Activated CD8-positive, alpha-beta memory T cell treated with anti-CD3 and anti-CD28 coated beads for 36 hours (primary cell): ENCODE results near the gene RTCA. TPM values are rescaled to one million over a fixed set of nuclear protein-coding genes. Genes with fewer than 3 reads are reported as not detected.
"Not testable (repeated sequence)": the region's sequence is repeated elsewhere in the genome, so short reads cannot be mapped to it uniquely, and the experiment has no call there.

Source experiments
- CTCF ChIA-PET: fragments of 350-600 bp; sonication (Branson Sonifier 250); formaldehyde crosslinking; loops from one replicate; lab custom pipeline; 2021; ENCODE audit warnings: antibody characterized with exemption; lab: Charles Lee
- POLR2A ChIA-PET: fragments of 350-600 bp; sonication (Branson Sonifier 250); formaldehyde crosslinking; loops from one replicate; lab custom pipeline; 2021; ENCODE audit warnings: antibody characterized with exemption; lab: Charles Lee
- total RNA-seq, 2 experiments: library from RNA; stranded (reverse); gene quantifications; one replicate each; pipeline ENCODE4 v1.2.3, GENCODE V29; 2021

The RTCA gene
- total RNA-seq, 2 experiments from 2014 or later = 62.5 to 63.5 TPM

GRCh38 chr1:100250807-100251206 lies 15.2 kb upstream of the RTCA start:
- POLR2A ChIA-PET = no interaction called here
- CTCF ChIA-PET = no interaction called here

DNA sequence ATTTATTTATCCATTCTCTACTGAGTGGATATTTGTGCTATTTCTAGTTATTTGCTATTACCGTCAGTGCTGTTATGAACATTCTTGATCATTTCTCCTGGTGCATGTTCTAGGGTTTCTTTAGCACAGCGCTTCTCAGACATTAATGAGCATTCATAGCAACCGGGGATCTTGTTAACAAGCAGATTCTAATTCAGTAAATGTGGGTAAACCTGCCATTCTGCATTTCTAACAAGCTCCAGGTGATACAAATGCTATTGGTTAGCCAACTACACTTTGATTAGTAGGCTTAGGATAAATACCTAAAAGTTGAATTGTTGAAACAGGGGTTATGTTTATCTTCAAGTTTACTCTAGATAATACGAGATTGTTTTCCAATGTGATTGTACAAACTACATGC lies 13.1 kb upstream of the RTCA start:
- ChIA-PET POLR2A (no interaction called here), CTCF (no interaction called here)

DNA sequence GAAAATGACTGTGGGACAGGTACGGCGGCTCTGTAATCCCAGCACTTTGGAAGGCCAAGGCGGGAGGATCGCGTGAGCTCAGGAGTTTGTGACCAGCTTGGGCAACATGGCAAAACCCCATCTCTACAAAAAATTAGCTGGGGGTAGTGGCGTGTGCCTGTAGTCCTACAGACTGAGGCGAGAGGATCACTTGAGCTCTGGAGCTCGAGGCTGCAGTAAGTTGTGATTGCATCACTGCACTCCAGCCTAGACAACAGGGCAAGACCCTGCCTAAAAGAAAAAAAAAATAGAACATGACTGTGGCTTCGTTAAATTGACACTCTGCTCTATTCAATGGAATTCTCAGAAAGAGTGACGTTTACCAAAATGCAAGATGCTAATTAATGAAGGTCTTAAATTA lies 12.5 kb upstream of the RTCA start:
- ChIA-PET POLR2A (no interaction called here), CTCF (no interaction called here)

GRCh38 chr1:100256273-100256672 lies 9.7 kb upstream of the RTCA start:
- POLR2A ChIA-PET, CTCF ChIA-PET: not testable (repeated sequence)

DNA sequence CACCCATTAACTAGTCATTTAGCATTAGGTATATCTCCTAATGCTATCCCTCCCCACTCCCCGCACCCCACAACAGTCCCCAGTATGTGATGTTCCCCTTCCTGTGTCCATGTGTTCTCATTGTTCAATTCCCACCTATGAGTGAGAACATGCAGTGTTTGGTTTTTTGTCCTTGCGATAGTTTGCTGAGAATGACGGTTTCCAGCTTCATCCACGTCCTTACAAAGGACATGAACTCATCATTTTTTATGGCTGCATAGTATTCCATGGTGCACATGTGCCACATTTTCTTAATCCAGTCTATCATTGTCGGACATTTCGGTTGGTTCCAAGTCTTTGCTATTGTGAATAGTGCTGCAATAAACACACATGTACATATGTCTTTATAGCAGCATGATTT lies 7.6 kb upstream of the RTCA start:
- CTCF ChIA-PET, POLR2A ChIA-PET: not testable (repeated sequence)

GRCh38 chr1:100261686-100262085 lies 4.3 kb upstream of the RTCA start:
- ChIA-PET POLR2A (no interaction called here), CTCF (no interaction called here)

DNA sequence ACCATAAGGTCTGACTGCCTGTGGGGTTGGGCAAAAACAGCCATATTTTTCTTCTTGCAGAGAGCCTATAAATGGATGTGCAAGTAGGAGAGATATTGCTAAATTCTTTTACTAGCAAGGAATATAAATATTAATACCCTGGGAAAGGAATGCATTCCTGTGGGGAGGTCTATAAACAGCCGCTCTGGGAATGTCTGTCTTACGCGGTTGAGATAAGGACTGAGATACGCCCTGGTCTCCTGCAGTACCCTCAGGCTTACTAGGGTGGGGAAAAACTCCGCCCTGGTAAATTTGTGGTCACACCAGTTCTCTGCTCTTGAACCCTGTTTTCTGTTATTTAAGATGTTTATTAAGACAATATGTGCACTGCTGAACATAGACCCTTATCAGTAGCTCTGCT lies 1.9 kb upstream of the RTCA start:
- CTCF ChIA-PET = not testable (repeated sequence)

GRCh38 chr1:100265562-100265930 lies 470 bp upstream of the RTCA start:
- ChIA-PET CTCF (interaction anchor here (0.6 to 1.8 kb wide), 5 partner anchors 17 to 188 kb away, joined by 3 to 6 read pairs (median 4); partner anchors contain the start of gene CDC14A), POLR2A (interaction anchor here (1.2 to 2.3 kb wide), 3 partner anchors 16 to 228 kb away, joined by 5 to 13 read pairs (median 6); partner anchors contain the start of genes CDC14A and DBT)

More for the DNA sequence above, 1.9 kb upstream of the RTCA start:
- POLR2A ChIA-PET = not testable (repeated sequence)

GRCh38 chr1:100266741-100267140 lies 725 bp downstream of the RTCA start:
- CTCF ChIA-PET = interaction anchor here (1.4 to 1.8 kb wide), 3 partner anchors 19 to 187 kb away, joined by 4 to 6 read pairs (median 4); partner anchors contain the start of gene CDC14A
- POLR2A ChIA-PET = interaction anchor here (0.6 to 2.3 kb wide), 5 partner anchors 17 to 453 kb away, joined by 3 to 13 read pairs (median 6); partner anchors contain the start of genes CDC14A and DBT

GRCh38 chr1:100267284-100267683 lies 1.3 kb downstream of the RTCA start:
- ChIA-PET CTCF (interaction anchor here (1.8 kb wide), 1 partner anchor 85 kb away, joined by 6 read pairs; the partner anchor contains the start of gene CDC14A), POLR2A (interaction anchor here (1.0 to 2.3 kb wide), 3 partner anchors 18 to 191 kb away, joined by 6 to 13 read pairs (median 6); partner anchors contain the start of genes CDC14A and DBT)

GRCh38 chr1:100268202-100268601 lies 2.2 kb downstream of the RTCA start:
- CTCF ChIA-PET = no interaction called here
- POLR2A ChIA-PET = interaction anchor here (1.0 to 1.2 kb wide), 2 partner anchors 19 to 85 kb away, joined by 3 to 8 read pairs; partner anchors contain the start of gene DBT

- ChIA-PET CTCF (no interaction called here), POLR2A (no interaction called here)
Measured at GRCh38 chr1:100277866-100278265, 11.8 kb downstream of the RTCA start.

GRCh38 chr1:100279358-100279923 lies 13.4 kb downstream of the RTCA start:
- ChIA-PET POLR2A (no interaction called here), CTCF (no interaction called here)

DNA sequence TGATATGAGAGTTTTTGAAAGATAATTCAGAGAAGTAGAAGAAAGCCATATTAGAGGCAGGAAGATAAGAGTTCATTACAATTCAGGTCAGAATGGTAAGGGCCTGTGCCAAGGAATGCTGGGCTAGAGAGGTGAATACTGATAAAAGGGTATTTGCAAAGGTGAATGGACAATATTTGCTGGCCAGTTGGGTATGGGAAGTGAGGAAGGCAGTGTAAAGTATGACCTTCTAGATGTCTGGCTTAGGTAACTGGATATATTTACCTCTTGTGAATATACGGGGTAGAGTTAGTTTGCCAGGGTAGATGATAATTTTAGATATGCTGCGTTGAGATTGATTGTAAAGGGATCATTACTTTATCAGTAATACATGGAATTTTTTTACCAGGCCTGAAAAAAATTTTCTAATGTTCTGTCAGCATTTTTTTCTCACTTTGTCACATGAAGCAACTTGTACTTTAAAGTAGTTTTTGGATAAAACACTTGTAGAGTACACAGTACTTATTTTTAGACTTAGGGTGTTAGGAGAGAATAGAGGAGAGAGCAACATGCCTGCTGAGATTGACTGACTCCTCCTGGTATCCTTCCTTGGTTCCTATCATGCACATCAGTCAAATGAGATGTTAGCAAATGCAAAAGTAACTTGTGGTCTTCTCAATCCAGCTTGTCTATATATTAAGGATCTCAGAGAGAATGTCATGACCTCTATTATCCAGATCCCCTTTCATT lies 14.1 kb downstream of the RTCA start:
- CTCF ChIA-PET = no interaction called here
- POLR2A ChIA-PET = no interaction called here

DNA sequence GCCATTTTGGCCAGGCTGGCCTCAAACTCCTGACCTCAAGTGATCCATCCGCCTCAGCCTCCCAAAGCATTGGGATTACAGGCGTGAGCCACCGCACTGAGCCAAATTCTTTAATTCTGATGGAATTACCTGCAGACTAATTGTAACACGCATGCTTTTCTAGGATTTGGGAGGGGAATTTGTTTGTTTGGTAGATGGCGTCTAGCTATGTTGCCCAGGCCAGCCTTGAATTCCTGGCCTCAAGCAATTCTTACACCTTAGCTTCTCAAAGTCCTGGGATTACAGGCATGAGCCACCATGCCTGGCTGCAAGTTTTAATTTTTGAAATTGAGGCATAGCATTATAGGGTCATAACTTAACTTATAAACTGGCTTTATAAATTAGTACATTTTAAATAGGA lies 18.6 kb downstream of the RTCA start:
- CTCF ChIA-PET = no interaction called here
- POLR2A ChIA-PET = no interaction called here

- POLR2A ChIA-PET = no interaction called here
Measured at GRCh38 chr1:100287162-100287561, 21.1 kb downstream of the RTCA start.

GRCh38 chr1:100290291-100290690 lies 24.3 kb downstream of the RTCA start:
- POLR2A ChIA-PET = interaction anchor here (0.7 kb wide), 1 partner anchor 76 kb away, joined by 3 read pairs; no protein-coding TSS in a partner anchor

More at GRCh38 chr1:100287162-100287561, 21.1 kb downstream of the RTCA start:
- CTCF ChIA-PET = no interaction called here

DNA sequence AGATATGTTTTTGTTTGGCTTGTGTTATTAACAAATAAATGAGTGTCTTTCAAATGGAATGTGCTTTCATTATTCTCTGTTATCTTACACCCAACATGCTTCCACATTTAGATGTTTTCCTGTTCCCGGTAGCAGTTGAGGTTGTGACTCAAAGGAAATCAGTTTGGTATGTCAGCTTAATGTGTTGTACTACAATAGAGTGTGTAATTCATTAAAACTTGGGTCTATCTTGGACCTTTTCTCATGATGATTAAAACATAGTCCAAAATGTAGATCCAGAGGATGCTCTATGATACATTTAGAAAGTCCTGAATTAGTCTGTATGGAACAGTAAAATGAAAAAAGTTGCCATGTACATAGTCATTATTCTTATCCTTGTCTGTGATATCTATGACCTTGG lies 26.7 kb downstream of the RTCA start:
- CTCF ChIA-PET = interaction anchor here (0.5 kb wide), 1 partner anchor 65 kb away, joined by 3 read pairs; no protein-coding TSS in a partner anchor
- POLR2A ChIA-PET = interaction anchor here (0.6 kb wide), 1 partner anchor 269 kb away, joined by 6 read pairs; no protein-coding TSS in a partner anchor

More at GRCh38 chr1:100290291-100290690, 24.3 kb downstream of the RTCA start:
- CTCF ChIA-PET = no interaction called here

DNA sequence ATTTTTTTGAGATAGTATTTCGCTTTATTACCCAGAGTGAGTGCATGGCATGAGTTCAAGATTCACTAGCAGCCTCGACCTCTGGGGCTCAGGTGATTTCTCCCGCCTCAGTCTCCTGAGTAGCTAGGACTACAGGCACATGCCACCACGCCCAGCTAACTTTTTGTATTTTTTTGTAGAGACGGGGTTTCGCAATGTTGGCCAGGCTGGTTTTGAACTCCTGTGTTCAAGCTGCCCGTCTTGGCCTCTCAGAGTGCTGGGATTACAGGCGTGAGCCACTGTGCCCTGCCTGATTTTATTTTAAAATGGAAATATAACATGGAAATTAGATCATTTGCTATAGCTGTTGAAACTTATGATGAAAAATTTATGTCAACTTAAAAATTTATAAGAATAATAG lies 30.1 kb downstream of the RTCA start:
- CTCF ChIA-PET = no interaction called here
- POLR2A ChIA-PET = no interaction called here

DNA sequence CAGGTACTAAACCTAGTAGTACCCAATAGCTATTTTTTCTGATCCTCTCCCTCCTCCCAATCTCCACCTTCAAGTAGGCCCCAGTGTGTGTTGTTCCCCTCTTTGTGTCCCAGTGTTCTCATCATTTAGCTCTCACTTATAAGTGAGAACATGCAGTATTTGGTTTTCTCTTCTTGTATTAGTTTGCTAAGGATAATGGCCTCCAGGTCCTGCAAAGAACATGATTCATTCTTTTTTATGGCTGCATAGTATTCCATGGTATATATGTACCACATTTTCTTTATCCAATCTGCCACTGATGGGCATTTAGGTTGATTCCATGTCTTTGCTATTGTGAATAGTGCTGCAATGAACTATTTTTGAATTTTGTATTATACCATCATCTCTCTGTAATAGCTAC lies 31.0 kb downstream of the RTCA start:
- POLR2A ChIA-PET = not testable (repeated sequence)
- CTCF ChIA-PET = interaction anchor here (0.7 to 1.0 kb wide), 2 partner anchors 49 to 67 kb away, joined by 3 read pairs; no protein-coding TSS in a partner anchor
